ENCODE data around the gene GALNT2.

The GALNT2 gene

DNA sequence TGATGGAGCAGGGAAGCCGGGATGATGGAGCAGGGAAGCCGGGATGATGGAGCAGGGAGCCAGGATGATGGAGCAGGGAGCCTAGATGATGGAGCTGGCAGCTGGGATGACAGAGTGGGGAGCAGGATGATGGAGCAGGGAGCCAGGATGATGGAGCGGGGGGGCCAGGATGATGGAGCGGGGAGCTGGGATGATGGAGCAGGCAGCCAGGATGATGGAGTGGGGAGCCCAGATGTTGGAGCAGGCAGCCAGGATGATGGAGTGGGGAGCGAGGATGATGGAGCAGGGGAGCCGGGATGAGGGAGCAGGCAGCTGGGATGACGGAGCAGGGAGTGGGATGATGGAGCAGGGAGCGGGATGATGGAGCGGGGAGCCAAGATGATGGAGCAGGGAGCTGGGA, 16.0 kb downstream of the GALNT2 start:
- Histone ChIP-seq H3K9me3 (ENCODE audit: control insufficient read depth, insufficient read depth, low read depth, low read length) (peaks cover 10% of the 10 kb centered on the region), H3K36me3 (ENCODE audit: control insufficient read depth, insufficient read depth, low read length) (no peaks in the 10 kb centered on the region), H3K27me3 (ENCODE audit: control insufficient read depth, insufficient read depth, low read length) (no peaks in the 10 kb centered on the region), H3K4me3 (ENCODE audit: low read depth, low read length) (no peak overlapping the region), H3K9ac (ENCODE audit: low read length) (no peak overlapping the region), H3K27ac (ENCODE audit: low read depth, low read length) (no peak overlapping the region), H3K4me1 (ENCODE audit: control insufficient read depth, insufficient read depth, low read length) (peaks cover 32% of the 10 kb centered on the region)

GRCh38 chr1:230083746-230084407, 16.8 kb downstream of the GALNT2 start:
- Histone ChIP-seq H3K4me1 (ENCODE audit: control insufficient read depth, insufficient read depth, low read length) (peaks cover 32% of the 10 kb centered on the region), H3K4me3 (ENCODE audit: low read depth, low read length) (no peak overlapping the region), H3K9me3 (ENCODE audit: control insufficient read depth, insufficient read depth, low read depth, low read length) (peaks cover 10% of the 10 kb centered on the region), H3K36me3 (ENCODE audit: control insufficient read depth, insufficient read depth, low read length) (no peaks in the 10 kb centered on the region), H3K27ac (ENCODE audit: low read depth, low read length) (no peak overlapping the region), H3K9ac (ENCODE audit: low read length) (no peak overlapping the region), H3K27me3 (ENCODE audit: control insufficient read depth, insufficient read depth, low read length) (no peaks in the 10 kb centered on the region)

- peaks cover 30% of the 10 kb centered on the region for H3K4me1 ChIP-seq (ENCODE audit: control insufficient read depth, insufficient read depth, low read length)
- H3K27ac ChIP-seq (ENCODE audit: low read depth, low read length), result no peak overlapping the region
Observed at GRCh38 chr1:230084408-230085177, 17.6 kb downstream of the GALNT2 start.

DNA sequence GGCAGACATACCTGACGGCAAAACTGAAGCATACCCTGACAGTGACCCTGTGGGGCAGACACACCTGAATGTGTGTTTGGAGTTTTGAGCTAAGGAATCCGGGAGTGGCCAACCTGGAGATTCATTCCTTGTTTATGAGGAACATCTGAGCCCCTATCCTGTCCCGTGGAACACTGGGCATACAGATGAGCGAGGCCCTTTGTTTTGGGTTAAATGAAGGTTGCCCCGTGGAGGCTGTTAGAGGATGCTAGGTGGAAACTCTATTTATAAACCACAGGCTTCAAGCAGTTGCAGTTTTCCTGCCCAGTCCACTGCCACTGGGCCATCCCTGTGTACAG, 18.1 kb downstream of the GALNT2 start:
- Histone ChIP-seq H3K4me3 (ENCODE audit: low read depth, low read length) (no peak overlapping the region), H3K9ac (ENCODE audit: low read length) (no peak overlapping the region), H3K9me3 (ENCODE audit: control insufficient read depth, insufficient read depth, low read depth, low read length) (peaks cover 10% of the 10 kb centered on the region), H3K27me3 (ENCODE audit: control insufficient read depth, insufficient read depth, low read length) (no peaks in the 10 kb centered on the region), H3K27ac (ENCODE audit: low read depth, low read length) (no peak overlapping the region), H3K36me3 (ENCODE audit: control insufficient read depth, insufficient read depth, low read length) (no peaks in the 10 kb centered on the region), H3K4me1 (ENCODE audit: control insufficient read depth, insufficient read depth, low read length) (peaks cover 29% of the 10 kb centered on the region)

More at GRCh38 chr1:230084408-230085177, 17.6 kb downstream of the GALNT2 start:
- Histone ChIP-seq H3K9me3 (ENCODE audit: control insufficient read depth, insufficient read depth, low read depth, low read length) (peaks cover 10% of the 10 kb centered on the region), H3K36me3 (ENCODE audit: control insufficient read depth, insufficient read depth, low read length) (no peaks in the 10 kb centered on the region), H3K9ac (ENCODE audit: low read length) (peak overlapping the region; percentile 6), H3K27me3 (ENCODE audit: control insufficient read depth, insufficient read depth, low read length) (no peaks in the 10 kb centered on the region), H3K4me3 (ENCODE audit: low read depth, low read length) (no peak overlapping the region)

DNA sequence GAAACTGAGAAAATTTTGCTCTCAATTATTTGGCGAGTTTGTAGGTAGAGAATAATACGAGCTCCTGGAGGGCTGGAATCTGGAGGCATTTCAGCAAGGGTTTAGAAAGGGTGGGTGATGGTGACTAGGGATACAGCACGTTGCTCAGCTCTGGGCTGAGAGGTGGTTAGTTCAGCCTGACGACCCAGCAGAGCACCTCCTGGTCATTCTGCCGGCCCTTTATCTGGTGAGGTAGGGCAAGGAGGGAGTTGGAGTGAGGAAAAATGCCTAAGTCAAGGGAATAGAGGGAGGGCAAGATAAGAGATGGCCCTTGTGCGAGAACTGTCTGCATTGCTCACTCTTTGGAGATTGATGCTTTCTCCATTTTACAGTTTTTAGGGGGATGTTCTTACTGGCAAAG, 19.1 kb downstream of the GALNT2 start:
- Histone ChIP-seq H3K9me3 (ENCODE audit: control insufficient read depth, insufficient read depth, low read depth, low read length) (peaks cover 10% of the 10 kb centered on the region), H3K36me3 (ENCODE audit: control insufficient read depth, insufficient read depth, low read length) (no peaks in the 10 kb centered on the region), H3K9ac (ENCODE audit: low read length) (no peak overlapping the region), H3K4me3 (ENCODE audit: low read depth, low read length) (no peak overlapping the region), H3K27me3 (ENCODE audit: control insufficient read depth, insufficient read depth, low read length) (no peaks in the 10 kb centered on the region), H3K27ac (ENCODE audit: low read depth, low read length) (no peak overlapping the region), H3K4me1 (ENCODE audit: control insufficient read depth, insufficient read depth, low read length) (peaks cover 29% of the 10 kb centered on the region)

GRCh38 chr1:230087028-230087716, 20.1 kb downstream of the GALNT2 start:
- Histone ChIP-seq H3K9me3 (ENCODE audit: control insufficient read depth, insufficient read depth, low read depth, low read length) (peaks cover 10% of the 10 kb centered on the region), H3K4me3 (ENCODE audit: low read depth, low read length) (no peak overlapping the region), H3K36me3 (ENCODE audit: control insufficient read depth, insufficient read depth, low read length) (no peaks in the 10 kb centered on the region; the same call in 1 of the 2 replicates), H3K27ac (ENCODE audit: low read depth, low read length) (no peak overlapping the region), H3K27me3 (ENCODE audit: control insufficient read depth, insufficient read depth, low read length) (no peaks in the 10 kb centered on the region), H3K4me1 (ENCODE audit: control insufficient read depth, insufficient read depth, low read length) (peaks cover 29% of the 10 kb centered on the region), H3K9ac (ENCODE audit: low read length) (no peak overlapping the region)

DNA sequence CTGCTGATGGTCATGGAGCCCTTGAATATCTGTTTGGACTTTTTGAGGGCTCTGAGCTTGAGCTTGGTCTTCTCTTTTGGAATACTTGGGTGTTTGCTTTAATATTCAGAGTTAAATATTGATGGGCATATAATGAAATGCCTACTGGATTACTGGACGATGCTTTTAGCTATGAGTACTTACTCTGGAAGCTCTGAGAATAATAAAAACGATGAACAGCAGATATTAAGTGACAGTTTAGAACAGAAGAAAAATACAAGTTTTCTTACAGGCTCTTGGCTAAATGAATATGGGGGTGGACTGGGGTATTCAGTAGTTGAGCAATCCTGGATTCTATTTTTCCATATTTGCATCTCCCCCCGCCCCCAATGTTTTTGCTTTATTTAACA, 20.7 kb downstream of the GALNT2 start:
- Histone ChIP-seq H3K27me3 (ENCODE audit: control insufficient read depth, insufficient read depth, low read length) (no peaks in the 10 kb centered on the region), H3K27ac (ENCODE audit: low read depth, low read length) (no peak overlapping the region), H3K9ac (ENCODE audit: low read length) (no peak overlapping the region), H3K4me3 (ENCODE audit: low read depth, low read length) (no peak overlapping the region), H3K9me3 (ENCODE audit: control insufficient read depth, insufficient read depth, low read depth, low read length) (peaks cover 6% of the 10 kb centered on the region), H3K4me1 (ENCODE audit: control insufficient read depth, insufficient read depth, low read length) (peaks cover 29% of the 10 kb centered on the region), H3K36me3 (ENCODE audit: control insufficient read depth, insufficient read depth, low read length) (no peaks in the 10 kb centered on the region; the same call in 1 of the 2 replicates)

DNA sequence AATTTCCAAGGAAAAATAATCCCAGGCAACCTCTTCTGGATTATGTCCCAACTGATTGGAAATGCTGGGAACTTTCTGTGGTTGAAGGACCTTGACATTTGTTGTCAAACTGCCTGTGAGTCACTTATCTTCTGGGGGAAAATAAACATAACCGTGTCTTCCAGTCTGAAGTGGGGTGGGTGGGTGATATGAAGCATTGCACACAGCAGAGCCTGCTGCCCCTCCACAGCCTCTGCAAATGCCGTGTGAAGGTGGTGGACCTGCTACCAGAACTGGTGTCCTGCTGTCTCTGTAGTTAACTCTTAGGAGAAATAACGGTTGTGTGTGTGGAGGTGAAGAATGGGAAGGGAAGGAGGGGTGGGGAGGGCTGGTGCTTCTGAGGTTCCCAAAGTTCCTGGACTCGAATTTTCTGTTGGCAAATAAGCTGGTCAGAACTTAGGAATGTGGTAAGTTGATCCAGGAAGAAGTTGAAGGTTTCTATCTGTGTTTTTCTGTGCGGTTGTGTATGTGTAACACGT, 23.2 kb downstream of the GALNT2 start:
- Histone ChIP-seq H3K36me3 (ENCODE audit: control insufficient read depth, insufficient read depth, low read length) (no peaks in the 10 kb centered on the region; the same call in 1 of the 2 replicates), H3K27ac (ENCODE audit: low read depth, low read length) (no peak overlapping the region), H3K27me3 (ENCODE audit: control insufficient read depth, insufficient read depth, low read length) (no peaks in the 10 kb centered on the region), H3K4me1 (ENCODE audit: control insufficient read depth, insufficient read depth, low read length) (peaks cover 16% of the 10 kb centered on the region), H3K9ac (ENCODE audit: low read length) (no peak overlapping the region), H3K4me3 (ENCODE audit: low read depth, low read length) (no peak overlapping the region), H3K9me3 (ENCODE audit: control insufficient read depth, insufficient read depth, low read depth, low read length) (no peaks in the 10 kb centered on the region)

DNA sequence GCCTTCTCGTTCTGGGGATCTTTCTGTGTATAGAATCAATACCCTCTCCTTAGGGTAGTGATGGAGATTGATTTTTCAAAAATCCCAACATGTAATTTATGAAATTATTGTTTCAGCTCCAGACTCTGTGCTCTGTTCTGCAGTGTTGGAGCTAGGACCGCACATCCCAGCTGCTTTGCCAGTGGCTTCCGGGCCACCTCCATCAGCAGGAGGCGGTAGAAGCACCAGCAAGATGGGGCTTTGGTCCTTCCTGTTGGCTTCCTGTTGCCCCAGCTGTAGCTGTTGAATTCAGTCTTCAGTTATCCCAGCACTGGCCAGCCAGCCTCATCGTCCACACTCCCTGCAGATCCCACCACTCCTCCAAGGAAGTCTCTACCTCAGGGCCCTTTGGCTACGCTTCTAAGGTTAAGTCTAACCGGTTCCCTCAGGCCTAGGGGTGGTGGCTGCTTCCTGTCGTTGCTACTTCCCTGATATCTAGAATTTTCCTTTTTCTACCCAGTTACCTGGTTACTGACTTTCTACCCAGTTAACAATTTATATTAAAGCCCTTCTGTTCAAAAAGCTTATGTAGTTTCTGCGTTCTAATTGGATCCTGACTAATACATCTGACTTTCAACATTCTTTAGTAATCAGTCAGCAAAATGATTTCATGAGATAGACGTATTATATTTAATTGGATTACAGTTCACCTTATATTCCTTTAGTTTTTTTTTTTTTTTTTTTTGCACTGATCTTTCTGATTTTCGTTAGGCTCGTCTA, 24.6 kb downstream of the GALNT2 start:
- Histone ChIP-seq H3K9me3 (ENCODE audit: control insufficient read depth, insufficient read depth, low read depth, low read length) (no peaks in the 10 kb centered on the region), H3K27me3 (ENCODE audit: control insufficient read depth, insufficient read depth, low read length) (no peaks in the 10 kb centered on the region), H3K27ac (ENCODE audit: low read depth, low read length) (no peak overlapping the region), H3K9ac (ENCODE audit: low read length) (no peak overlapping the region), H3K4me1 (ENCODE audit: control insufficient read depth, insufficient read depth, low read length) (peaks cover 3% of the 10 kb centered on the region), H3K4me3 (ENCODE audit: low read depth, low read length) (no peak overlapping the region), H3K36me3 (ENCODE audit: control insufficient read depth, insufficient read depth, low read length) (no peaks in the 10 kb centered on the region; the same call in 1 of the 2 replicates)

- Histone ChIP-seq H3K27me3 (ENCODE audit: control insufficient read depth, insufficient read depth, low read length) (no peaks in the 10 kb centered on the region), H3K9me3 (ENCODE audit: control insufficient read depth, insufficient read depth, low read depth, low read length) (no peaks in the 10 kb centered on the region), H3K4me3 (ENCODE audit: low read depth, low read length) (no peak overlapping the region), H3K9ac (ENCODE audit: low read length) (no peak overlapping the region), H3K4me1 (ENCODE audit: control insufficient read depth, insufficient read depth, low read length) (no peaks in the 10 kb centered on the region), H3K27ac (ENCODE audit: low read depth, low read length) (no peak overlapping the region), H3K36me3 (ENCODE audit: control insufficient read depth, insufficient read depth, low read length) (no peaks in the 10 kb centered on the region; the same call in 1 of the 2 replicates)
Observed at GRCh38 chr1:230094746-230095145, 27.7 kb downstream of the GALNT2 start.
